NCI-H1930 (cell line): ENCODE results near the gene MYL2.

Experiments used
- DNase-seq, 2 experiments: peaks; one replicate each; lab custom pipeline; 2025; lab: John Stamatoyannopoulos, UW

Gene MYL2

GRCh38 chr12:110930348-110931314 lies 10.3 kb upstream of the MYL2 start:
- no peak for DNase-seq

GRCh38 chr12:110929818-110930217 lies 9.4 kb upstream of the MYL2 start:
- DNase-seq = no peak

- no peak for DNase-seq
These were observed 8.3 kb upstream of the MYL2 start for GRCh38 chr12:110928700-110929099.

- no peak for DNase-seq
These were observed 7.2 kb upstream of the MYL2 start for GRCh38 chr12:110927546-110927945.

- DNase-seq = no peak
These were observed 3.4 kb upstream of the MYL2 start for GRCh38 chr12:110923692-110924334.

GRCh38 chr12:110923192-110923591 lies 2.8 kb upstream of the MYL2 start:
- DNase-seq = no peak

- DNase-seq = no peak
These were observed 2.3 kb upstream of the MYL2 start for GRCh38 chr12:110922652-110923051.

- no peak for DNase-seq
These were observed 883 bp upstream of the MYL2 start for GRCh38 chr12:110921262-110921661.

GRCh38 chr12:110919720-110920119 lies 659 bp downstream of the MYL2 start:
- no peak for DNase-seq

- DNase-seq = no peak
These were observed 2.4 kb downstream of the MYL2 start for GRCh38 chr12:110917961-110918360.

GRCh38 chr12:110917467-110917866 lies 2.9 kb downstream of the MYL2 start:
- DNase-seq = no peak

- DNase-seq = no peak
These were observed 4.0 kb downstream of the MYL2 start for GRCh38 chr12:110916295-110916875.

- DNase-seq = no peak
These were observed 7.0 kb downstream of the MYL2 start for GRCh38 chr12:110913119-110914056.

- no peak for DNase-seq
These were observed 8.1 kb downstream of the MYL2 start for GRCh38 chr12:110912263-110912662.

GRCh38 chr12:110908377-110909152 lies 11.8 kb downstream of the MYL2 start:
- DNase-seq = no peak

GRCh38 chr12:110907583-110907982 lies 12.8 kb downstream of the MYL2 start:
- DNase-seq = no peak

- DNase-seq = no peak
These were observed 13.4 kb downstream of the MYL2 start for GRCh38 chr12:110906985-110907384.

GRCh38 chr12:110906516-110906915 lies 13.9 kb downstream of the MYL2 start:
- DNase-seq = no peak

- DNase-seq = no peak
These were observed 14.3 kb downstream of the MYL2 start for GRCh38 chr12:110906083-110906482.

- no peak for DNase-seq
These were observed 16.9 kb downstream of the MYL2 start for GRCh38 chr12:110903511-110903910.

GRCh38 chr12:110901401-110901800 lies 19.0 kb downstream of the MYL2 start:
- DNase-seq = no peak
